Fibroblast of mammary gland (primary cell): ENCODE data around the gene FBXL7.
A peak's percentile ranks its signal among the peaks of the same experiment; 100 is the strongest.

Experiments used
- DNase-seq: peaks from one replicate; pipeline ENCODE4 v3.0.0-alpha.2; 2010; ENCODE audit warnings: low read depth
- H3K4me3 ChIP-seq: 2 replicates; pipeline ENCODE4 v1.5.1; 2011; ENCODE audit warnings: low read depth, mild to moderate bottlenecking, low read length, moderate library complexity; ENCODE audit not compliant: control insufficient read depth
- CTCF ChIP-seq: conservative IDR thresholded peaks from 2 replicates; pipeline ENCODE4 v1.5.1; 2011; ENCODE audit warnings: low read depth, low read length, inconsistent platforms; ENCODE audit not compliant: control insufficient read depth, insufficient read depth

The FBXL7 gene

GRCh38 chr5:15664961-15665360, 165.0 kb downstream of the FBXL7 start:
- H3K4me3 ChIP-seq: no peak overlapping the region
- no peak for TF ChIP-seq CTCF
- peak; percentile 44 for DNase-seq

- no peak overlapping the region for H3K4me3 ChIP-seq
- no peak for TF ChIP-seq CTCF
- DNase-seq: no peak
These were observed 169.8 kb downstream of the FBXL7 start for GRCh38 chr5:15669826-15670225.

GRCh38 chr5:15674716-15675115, 174.7 kb downstream of the FBXL7 start:
- no peak for DNase-seq
- no peak overlapping the region for H3K4me3 ChIP-seq
- no peak for TF ChIP-seq CTCF

GRCh38 chr5:15676591-15676990, 176.6 kb downstream of the FBXL7 start:
- DNase-seq: no peak
- H3K4me3 ChIP-seq: no peak overlapping the region
- no peak for TF ChIP-seq CTCF

GRCh38 chr5:15679161-15679560, 179.2 kb downstream of the FBXL7 start:
- DNase-seq: no peak
- TF ChIP-seq CTCF: no peak
- H3K4me3 ChIP-seq: no peak overlapping the region

GRCh38 chr5:15680455-15680854, 180.5 kb downstream of the FBXL7 start:
- no peak for DNase-seq
- no peak overlapping the region for H3K4me3 ChIP-seq
- TF ChIP-seq CTCF: no peak

GRCh38 chr5:15682122-15682521, 182.1 kb downstream of the FBXL7 start:
- H3K4me3 ChIP-seq: no peak overlapping the region
- DNase-seq: no peak
- no peak for TF ChIP-seq CTCF
